GM12801 (cell line): ENCODE results near the gene VPS54.

Source experiments
- CTCF ChIP-seq: IDR thresholded peaks from one replicate; pipeline ENCODE4 v1.5.1; 2011; ENCODE audit warnings: control low read depth; ENCODE audit not compliant: insufficient read length; ENCODE audit errors: extremely low read depth

The VPS54 gene

GRCh38 chr2:64019975-64020528 lies 824 bp upstream of the VPS54 start:
- TF ChIP-seq CTCF = no peak

- no peak for TF ChIP-seq CTCF
Measured at GRCh38 chr2:64018701-64019082, 536 bp downstream of the VPS54 start.

- TF ChIP-seq CTCF = no peak
Measured at GRCh38 chr2:64017811-64018700, 1.2 kb downstream of the VPS54 start.

- TF ChIP-seq CTCF = no peak
Measured at GRCh38 chr2:64015898-64016297, 3.3 kb downstream of the VPS54 start.

DNA sequence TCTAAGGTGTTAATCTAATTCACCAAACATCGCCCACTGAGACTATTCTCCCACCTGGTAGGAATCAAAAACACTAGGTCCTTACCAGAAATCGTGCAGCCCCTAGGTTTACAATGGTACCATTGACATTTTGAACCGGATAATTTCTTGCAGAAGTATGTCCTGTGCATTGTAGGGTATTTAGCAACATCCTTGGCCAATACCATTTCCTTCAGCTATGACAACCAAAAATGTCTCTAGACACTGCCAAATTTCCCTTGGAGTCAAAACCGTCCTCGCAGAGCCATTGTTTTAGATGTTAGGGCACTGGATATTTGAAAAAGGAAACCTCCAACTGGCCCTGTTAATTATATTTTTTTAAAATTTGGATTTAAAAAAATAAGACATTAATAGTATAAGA lies 3.8 kb downstream of the VPS54 start:
- no peak for TF ChIP-seq CTCF

- no peak for TF ChIP-seq CTCF
Measured at GRCh38 chr2:64014628-64015027, 4.6 kb downstream of the VPS54 start.

DNA sequence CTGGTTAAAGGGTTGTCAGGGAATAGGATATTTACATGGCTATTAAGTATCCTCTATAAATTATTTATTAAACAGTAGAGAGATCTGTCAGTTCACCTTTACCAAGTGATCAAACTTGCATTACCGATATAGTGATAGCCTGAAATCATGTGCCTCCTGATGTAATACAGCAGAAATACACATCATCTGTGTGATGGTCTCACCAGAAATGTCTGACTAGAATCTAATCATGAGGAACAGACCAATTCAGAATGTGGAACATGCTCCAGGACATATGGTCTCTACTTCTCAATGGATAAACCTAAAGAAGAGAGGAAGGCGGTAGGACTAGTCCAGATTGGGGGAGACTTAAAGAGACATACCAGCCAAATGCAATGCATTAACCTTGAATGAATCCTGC lies 6.2 kb downstream of the VPS54 start:
- TF ChIP-seq CTCF = no peak
